Common myeloid progenitor, CD34-positive (primary cell): Measurements from ENCODE around the gene P2RX2. TPM values are rescaled to one million over a fixed set of nuclear protein-coding genes. Genes with fewer than 3 reads are reported as not detected.

Experiments
- CTCF ChIA-PET: fragments of 350-600 bp; sonication (Branson Sonifier 250); formaldehyde crosslinking; loops from one replicate; lab custom pipeline; 2021; ENCODE audit warnings: antibody characterized with exemption; lab: Charles Lee
- POLR2A ChIA-PET: fragments of 350-600 bp; sonication (Branson Sonifier 250); formaldehyde crosslinking; loops from one replicate; lab custom pipeline; 2021; ENCODE audit warnings: antibody characterized with exemption; lab: Charles Lee
- DNase-seq, 3 donors: peaks; one replicate each; pipeline versions ENCODE4 v3.0.0 to v3.0.0-alpha.2; 2013
- H3K27ac ChIP-seq, 2 experiments: 1 replicate in 1 of 2; 2 replicates in 1 of 2; pipeline ENCODE4 v1.7.0; 2013; ENCODE audit warnings: inconsistent platforms in 2 of 2, low read length in 2 of 2, mild to moderate bottlenecking in 2 of 2, low read depth in 1 of 2, moderate library complexity in 1 of 2; ENCODE audit not compliant: severe bottlenecking in 2 of 2, insufficient read depth in 1 of 2, poor library complexity in 1 of 2
- H3K27me3 ChIP-seq, 5 experiments: replicated peaks in 2 of 5; 1 replicate in 3 of 5; 2 replicates in 2 of 5; pipeline versions ENCODE4 v1.6.1 to v1.7.0; 2013; ENCODE audit warnings: low read length in 4 of 5, mild to moderate bottlenecking in 2 of 5, moderate library complexity in 2 of 5, inconsistent platforms in 1 of 5; ENCODE audit not compliant: insufficient read depth in 5 of 5, control insufficient read depth in 4 of 5
- H3K36me3 ChIP-seq, 4 experiments: 1 replicate in 2 of 4; 2 replicates in 2 of 4; pipeline versions ENCODE4 v1.6.1 to v1.7.0; 2013; ENCODE audit warnings: low read length in 3 of 4, control low read depth in 1 of 4, mild to moderate bottlenecking in 1 of 4; ENCODE audit not compliant: control insufficient read depth in 4 of 4, insufficient read depth in 4 of 4
- H3K4me1 ChIP-seq, 4 experiments: 1 replicate in 3 of 4; 2 replicates in 1 of 4; pipeline versions ENCODE4 v1.6.1 to v1.7.1; 2013; ENCODE audit warnings: low read length in 3 of 4, mild to moderate bottlenecking in 3 of 4, control low read depth in 1 of 4, inconsistent platforms in 1 of 4, moderate library complexity in 1 of 4; ENCODE audit not compliant: control insufficient read depth in 4 of 4, insufficient read depth in 4 of 4; ENCODE audit errors: control extremely low read depth in 1 of 4
- H3K4me3 ChIP-seq, 7 experiments: 1 replicate in 4 of 7; 2 replicates in 3 of 7; pipeline versions ENCODE4 v1.5.1 to v1.7.0; 2013; ENCODE audit warnings: mild to moderate bottlenecking in 7 of 7, low read length in 6 of 7, moderate library complexity in 6 of 7, inconsistent platforms in 2 of 7, low read depth in 2 of 7, control low read depth in 1 of 7; ENCODE audit not compliant: insufficient read depth in 4 of 7, control insufficient read depth in 1 of 7; ENCODE audit errors: extremely low read depth in 1 of 7
- H3K9me3 ChIP-seq, 5 experiments: 1 replicate in 4 of 5; 2 replicates in 1 of 5; pipeline versions ENCODE4 v1.6.1 to v1.7.1; 2013; ENCODE audit warnings: low read length in 4 of 5, mild to moderate bottlenecking in 2 of 5, inconsistent platforms in 1 of 5, low read depth in 1 of 5, moderate library complexity in 1 of 5; ENCODE audit not compliant: control insufficient read depth in 4 of 5, insufficient read depth in 2 of 5; ENCODE audit errors: control extremely low read depth in 1 of 5
- WGBS: methylation state at CpG from one replicate; pipeline ENCODE4 v1.1.5; 2013; ENCODE audit not compliant: insufficient coverage; 5-methylcytosine and 5-hydroxymethylcytosine counted together
- polyA plus RNA-seq: library from polyadenylated mRNA; unstranded; fragments of 120-200 nt; gene quantifications from one replicate; pipeline ENCODE4 v1.2.1, GENCODE V29; 2013

P2RX2 gene
- not detected for polyA plus RNA-seq

- ChIA-PET POLR2A (interaction anchor here (0.6 to 1.2 kb wide), 2 partner anchors 20 to 27 kb away, joined by 3 read pairs; no protein-coding TSS in a partner anchor), CTCF (interaction anchor here (0.6 to 10.8 kb wide), 2 partner anchors 11 to 16 kb away, joined by 3 to 147 read pairs; no protein-coding TSS in a partner anchor)
- DNase-seq: no peak
- H3K36me3 ChIP-seq: peaks cover 0 to 10% (median 2%) of the 10 kb centered on the region in 4 experiments
- WGBS: 5% methylated on average over 34 of the region's 49 CpGs
- H3K4me3 ChIP-seq: peak within 1 kb of the TSS in 1 of 7 experiments; percentile 19
- H3K4me1 ChIP-seq: peaks cover 0 to 4% (median 1%) of the 10 kb centered on the region in 4 experiments
- H3K9me3 ChIP-seq: peaks cover 0 to 27% (median 22%) of the 10 kb centered on the region in 5 experiments
- H3K27ac ChIP-seq: no peak within 1 kb of the TSS
- peaks cover 7 to 62% (median 15%) of the 10 kb centered on the region in 5 experiments for H3K27me3 ChIP-seq
Observed at GRCh38 chr12:132618683-132619043, at the start of gene P2RX2. P2RX2 (plus strand) TSS chr12:132618776; CDS start chr12:132618817, 41 bp downstream.

GRCh38 chr12:132568826-132569480 lies 49.6 kb upstream of the P2RX2 start:
- no peak overlapping the region for H3K4me3 ChIP-seq
- H3K4me1 ChIP-seq: no peaks in the 10 kb centered on the region
- no peaks in the 10 kb centered on the region for H3K9me3 ChIP-seq
- WGBS: 88% methylated on average over 15 of the region's 17 CpGs
- H3K27ac ChIP-seq: no peak overlapping the region
- peaks cover 0 to 90% (median 57%) of the 10 kb centered on the region in 4 experiments for H3K36me3 ChIP-seq
- POLR2A ChIA-PET: interaction anchor here (0.6 kb wide), 2 partner anchors 30 to 90 kb away, joined by 3 to 5 read pairs; no protein-coding TSS in a partner anchor
- H3K27me3 ChIP-seq: no peaks in the 10 kb centered on the region
- CTCF ChIA-PET: interaction anchor here (1.2 to 4.0 kb wide), 3 partner anchors 8 to 154 kb away, joined by 3 to 17 read pairs (median 6); no protein-coding TSS in a partner anchor
- no peak for DNase-seq

GRCh38 chr12:132569856-132570480 lies 48.6 kb upstream of the P2RX2 start:
- WGBS: over 99% methylated on average over 44 of the region's 55 CpGs
- H3K9me3 ChIP-seq: no peaks in the 10 kb centered on the region
- H3K36me3 ChIP-seq: peaks cover 0 to 93% (median 61%) of the 10 kb centered on the region in 4 experiments
- no peaks in the 10 kb centered on the region for H3K27me3 ChIP-seq
- ChIA-PET POLR2A (no interaction called here), CTCF (interaction anchor here (1.0 to 4.0 kb wide), 3 partner anchors 9 to 155 kb away, joined by 3 to 17 read pairs (median 6); no protein-coding TSS in a partner anchor)
- H3K27ac ChIP-seq: no peak overlapping the region
- DNase-seq: no peak
- no peak overlapping the region for H3K4me3 ChIP-seq
- no peaks in the 10 kb centered on the region for H3K4me1 ChIP-seq

GRCh38 chr12:132570635-132571034 lies 47.9 kb upstream of the P2RX2 start:
- 97% methylated on average over 26 of the region's 26 CpGs for WGBS
- POLR2A ChIA-PET: no interaction called here
- Histone ChIP-seq H3K36me3 (peaks cover 0 to 91% (median 59%) of the 10 kb centered on the region in 4 experiments), H3K4me3 (no peak overlapping the region), H3K27me3 (no peaks in the 10 kb centered on the region), H3K4me1 (no peaks in the 10 kb centered on the region), H3K9me3 (no peaks in the 10 kb centered on the region), H3K27ac (no peak overlapping the region)
- CTCF ChIA-PET: no interaction called here
- DNase-seq: no peak

- 97% methylated on average over 19 of the region's 27 CpGs for WGBS
- H3K4me3 ChIP-seq: no peak overlapping the region
- no peak overlapping the region for H3K27ac ChIP-seq
- ChIA-PET CTCF (no interaction called here), POLR2A (no interaction called here)
- no peaks in the 10 kb centered on the region for H3K9me3 ChIP-seq
- no peaks in the 10 kb centered on the region for H3K27me3 ChIP-seq
- H3K4me1 ChIP-seq: no peaks in the 10 kb centered on the region
- peaks cover 0 to 91% (median 58%) of the 10 kb centered on the region in 4 experiments for H3K36me3 ChIP-seq
- peak in 2 of 3 donors; percentile 11 to 26 for DNase-seq
Observed at GRCh38 chr12:132571051-132571450, 47.5 kb upstream of the P2RX2 start.

- Histone ChIP-seq H3K27me3 (no peaks in the 10 kb centered on the region), H3K4me3 (no peak overlapping the region), H3K36me3 (peaks cover 0 to 91% (median 58%) of the 10 kb centered on the region in 4 experiments), H3K4me1 (no peaks in the 10 kb centered on the region), H3K9me3 (no peaks in the 10 kb centered on the region), H3K27ac (no peak overlapping the region)
- ChIA-PET CTCF (no interaction called here), POLR2A (no interaction called here)
- WGBS: 98% methylated on average over 20 of the region's 20 CpGs
- DNase-seq: no peak
Observed at GRCh38 chr12:132571598-132571997, 47.0 kb upstream of the P2RX2 start.

GRCh38 chr12:132572106-132572505 lies 46.5 kb upstream of the P2RX2 start:
- WGBS: 96% methylated on average over 24 of the region's 26 CpGs
- H3K9me3 ChIP-seq: no peaks in the 10 kb centered on the region
- DNase-seq: no peak
- no peaks in the 10 kb centered on the region for H3K4me1 ChIP-seq
- H3K27ac ChIP-seq: no peak overlapping the region
- peaks cover 0 to 91% (median 58%) of the 10 kb centered on the region in 4 experiments for H3K36me3 ChIP-seq
- H3K4me3 ChIP-seq: no peak overlapping the region
- ChIA-PET POLR2A (no interaction called here), CTCF (no interaction called here)
- no peaks in the 10 kb centered on the region for H3K27me3 ChIP-seq
